Measurements from ENCODE around the gene CEP57.

Gene CEP57

DNA sequence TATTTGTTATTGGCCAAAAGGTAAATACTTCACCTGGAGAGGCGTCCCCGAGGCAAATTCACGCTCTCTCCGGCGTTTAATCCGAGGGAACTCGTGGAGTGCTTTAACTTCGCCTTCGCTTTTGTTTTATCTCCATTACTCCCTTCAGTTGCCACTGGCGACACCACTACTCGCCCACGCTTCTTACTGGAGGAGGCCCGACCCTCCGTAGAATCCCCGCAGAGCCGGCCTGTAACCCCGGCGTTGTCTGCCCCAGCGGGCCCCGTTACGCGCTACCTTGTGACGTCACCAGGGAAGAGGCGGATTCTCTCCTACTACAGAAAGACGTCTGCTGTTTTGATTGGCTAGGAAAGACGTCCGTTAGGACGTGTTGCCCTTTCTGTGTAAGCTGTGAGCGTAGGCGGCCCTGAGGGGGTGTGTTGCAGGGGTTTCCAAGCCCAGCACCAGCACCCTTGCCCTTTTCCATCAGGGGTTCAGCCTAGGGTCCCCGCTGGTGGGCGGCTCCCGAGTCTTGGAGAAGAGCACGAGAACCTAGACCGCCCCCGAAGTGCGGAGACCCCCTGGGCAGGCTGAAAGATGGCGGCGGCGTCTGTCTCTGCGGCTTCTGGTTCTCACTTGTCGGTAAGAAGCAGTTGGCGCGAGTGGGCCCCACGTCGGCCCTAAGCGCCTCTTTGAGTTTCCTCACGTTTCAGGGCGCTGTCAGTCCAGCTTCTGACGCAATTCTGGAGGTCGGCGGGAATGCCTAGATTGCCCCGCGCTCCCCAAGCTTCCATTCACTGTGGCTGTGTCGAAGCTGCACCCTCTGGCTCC is at the start of gene CEP57:
Gene CEP57 (plus strand): TSS at position 376 of the 810 bp plus-strand sequence. CDS start 201 bp downstream, at position 577.
- FAIRE-seq (peak; percentile 83), DNase-seq (ENCODE audit: insufficient read length, low spot score) (peak; percentile 97)

DNA sequence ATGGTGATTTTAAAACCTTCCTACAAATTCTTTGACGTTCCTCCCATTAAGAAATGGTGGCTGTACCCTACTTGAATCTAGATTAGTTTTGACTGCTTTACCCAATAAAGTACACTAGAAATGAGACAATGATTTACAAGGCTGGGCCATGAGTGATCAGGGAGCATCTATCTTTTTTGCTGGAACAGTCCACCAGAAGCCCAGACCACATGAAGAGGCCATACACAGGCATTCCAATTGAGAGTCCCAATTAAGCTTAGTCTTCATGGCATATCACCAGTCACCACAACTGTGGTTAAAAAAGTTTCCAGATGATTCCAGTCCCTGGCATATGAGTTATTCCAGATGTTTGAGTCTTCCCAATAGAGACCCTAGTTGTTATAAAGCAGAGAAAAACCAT is 40.2 kb upstream of the CEP57 start:
- DNase-seq (ENCODE audit: insufficient read length, low spot score): no peak
- FAIRE-seq: no peak

DNA sequence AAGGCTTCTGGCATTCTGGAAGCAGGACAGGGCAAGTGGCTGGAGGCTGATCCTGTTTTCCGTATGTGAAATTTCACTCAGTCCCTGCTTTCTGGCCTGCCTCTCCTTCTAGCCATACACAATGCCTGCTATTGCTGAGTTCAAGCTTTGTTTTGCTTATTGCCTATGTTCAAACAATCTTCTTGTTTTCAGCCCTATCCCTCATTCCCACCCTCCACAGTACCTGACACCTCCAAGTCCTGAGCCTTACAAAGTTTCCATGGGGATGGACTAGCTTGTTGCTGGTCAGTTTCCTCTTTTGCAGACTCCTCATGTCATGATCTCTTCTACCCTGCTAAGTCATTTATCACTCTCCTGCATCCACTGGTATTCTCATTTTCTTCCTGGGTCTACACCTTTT is 38.8 kb upstream of the CEP57 start:
- FAIRE-seq (no peak), DNase-seq (ENCODE audit: insufficient read length, low spot score) (no peak)

DNA sequence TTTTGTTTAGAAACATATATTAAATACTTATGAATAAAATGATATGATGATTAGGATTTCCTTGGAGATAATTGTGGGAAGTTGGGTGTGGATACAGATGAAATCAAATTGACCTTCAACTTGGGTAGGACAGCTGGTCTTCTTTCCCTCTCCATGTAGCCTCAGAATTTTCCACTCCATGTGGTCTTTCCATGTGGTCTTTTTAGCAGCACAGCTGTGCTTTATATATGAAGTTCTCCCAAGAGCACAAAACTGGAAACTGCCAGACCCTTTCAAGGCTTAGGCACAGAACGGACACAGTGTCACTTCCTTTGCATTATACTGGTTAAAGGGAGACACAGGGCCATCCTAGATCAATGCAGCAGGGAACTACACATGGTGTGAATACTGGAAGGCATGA is 29.4 kb upstream of the CEP57 start:
- DNase-seq (ENCODE audit: insufficient read length, low spot score) (no peak), FAIRE-seq (no peak)

DNA sequence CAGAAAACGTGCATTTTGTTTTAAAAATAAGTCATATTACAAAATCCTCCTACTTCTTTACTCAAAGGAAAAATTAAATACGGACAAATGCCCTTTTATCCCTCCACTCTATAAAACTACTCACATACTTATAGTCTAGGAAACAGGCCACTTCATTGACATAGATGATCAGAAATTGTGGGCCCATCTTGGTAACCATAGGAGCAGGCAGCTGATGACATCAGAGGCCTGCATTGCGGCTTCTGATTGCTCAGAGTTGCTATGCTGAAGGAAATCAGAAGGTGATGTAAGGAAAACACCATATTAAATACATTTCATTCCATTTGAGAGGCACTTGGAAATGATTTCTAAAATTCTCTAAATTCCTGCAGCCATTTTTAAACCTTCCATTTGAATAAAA is 27.8 kb upstream of the CEP57 start:
- DNase-seq (ENCODE audit: insufficient read length, low spot score): no peak

DNA sequence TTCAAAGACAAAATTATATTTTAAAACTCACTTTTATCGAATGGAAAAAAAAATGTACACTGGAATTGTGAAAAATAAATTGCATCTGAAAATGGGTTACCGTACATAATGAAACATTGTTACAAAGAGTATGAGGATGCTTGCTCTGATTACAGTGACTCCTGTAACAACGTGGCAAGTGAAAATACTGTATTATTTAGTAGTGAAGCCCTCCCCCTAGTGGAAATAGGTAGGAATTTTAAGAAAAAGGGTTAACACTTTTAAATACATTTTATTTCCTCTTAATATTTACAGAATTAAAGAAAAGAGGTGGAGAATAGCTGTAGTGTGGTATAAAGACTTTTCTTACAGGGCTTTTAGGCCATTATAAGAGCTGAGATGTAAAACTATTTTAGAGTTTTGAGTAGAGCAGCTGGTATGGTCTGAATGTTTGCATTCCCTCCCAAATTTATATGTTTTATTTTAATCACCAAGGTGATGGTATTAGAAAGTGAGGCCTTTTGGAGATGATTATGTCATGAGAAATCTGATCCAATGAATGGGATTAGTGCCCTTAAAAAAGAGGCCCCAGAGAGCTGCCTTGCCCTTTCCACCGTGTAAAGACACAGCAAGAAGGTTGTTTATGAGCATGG is 25.9 kb upstream of the CEP57 start:
- DNase-seq (ENCODE audit: insufficient read length, low spot score): peak; percentile 51
- FAIRE-seq: peak; percentile 69

More for the DNA sequence above, 27.8 kb upstream of the CEP57 start:
- no peak for FAIRE-seq

DNA sequence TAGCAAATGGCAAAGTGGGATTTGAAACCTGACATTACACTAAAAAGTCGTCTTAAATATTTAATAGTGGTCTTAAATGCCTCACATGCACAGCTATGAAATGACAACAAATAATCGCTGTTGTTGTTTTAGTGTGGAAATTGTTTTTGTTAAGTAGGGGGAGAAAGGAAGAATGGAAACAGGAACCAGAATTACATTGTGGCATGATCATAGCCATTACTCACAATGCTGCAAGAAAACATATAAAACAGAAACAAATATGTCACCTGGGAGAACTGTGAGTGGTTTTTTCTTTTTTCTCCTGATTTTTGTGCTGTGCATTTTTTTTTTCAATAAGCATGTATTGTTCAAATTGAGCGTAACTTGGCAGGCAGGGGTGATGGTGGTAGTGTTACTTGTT is 23.6 kb upstream of the CEP57 start:
- FAIRE-seq (no peak), DNase-seq (ENCODE audit: insufficient read length, low spot score) (no peak)

DNA sequence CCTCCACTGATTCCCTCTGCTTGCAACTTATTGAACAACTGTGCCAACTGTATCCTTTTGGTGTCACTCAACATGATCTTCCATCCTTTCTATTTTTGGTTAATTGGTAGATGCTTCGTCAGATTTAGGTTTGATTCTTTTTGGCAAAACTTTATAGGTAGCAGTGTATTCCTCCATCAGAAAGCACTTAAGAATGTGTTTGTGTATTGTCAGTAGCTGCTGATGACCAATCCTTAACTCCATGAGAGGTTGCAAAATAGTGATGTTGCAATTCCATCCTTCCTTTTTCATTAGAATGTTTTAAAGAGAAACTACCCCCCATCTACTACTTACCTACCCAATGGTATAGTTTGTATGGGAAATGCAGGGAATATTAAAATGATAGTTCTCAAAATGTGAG is 22.8 kb upstream of the CEP57 start:
- no peak for DNase-seq (ENCODE audit: insufficient read length, low spot score)
- FAIRE-seq: no peak

DNA sequence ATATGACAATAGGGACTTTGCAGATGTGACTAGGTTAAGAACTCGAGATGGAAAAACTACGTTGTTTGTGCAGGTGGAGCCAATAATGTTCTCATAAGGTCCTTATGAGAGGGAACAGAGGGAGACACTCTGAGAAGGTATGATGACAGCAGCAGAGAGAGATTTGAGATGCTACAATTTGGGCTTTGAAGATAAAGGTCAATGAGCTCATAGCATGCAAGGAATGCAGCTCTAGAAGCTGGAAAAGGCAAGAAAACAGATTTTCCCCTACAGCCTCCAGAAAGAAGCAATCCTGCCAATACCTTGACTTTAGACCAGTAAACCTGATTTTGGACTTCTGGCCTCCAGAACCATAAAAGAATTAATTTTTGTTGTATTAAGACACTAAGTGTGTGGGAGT is 21.8 kb upstream of the CEP57 start:
- DNase-seq (ENCODE audit: insufficient read length, low spot score): no peak
- no peak for FAIRE-seq

DNA sequence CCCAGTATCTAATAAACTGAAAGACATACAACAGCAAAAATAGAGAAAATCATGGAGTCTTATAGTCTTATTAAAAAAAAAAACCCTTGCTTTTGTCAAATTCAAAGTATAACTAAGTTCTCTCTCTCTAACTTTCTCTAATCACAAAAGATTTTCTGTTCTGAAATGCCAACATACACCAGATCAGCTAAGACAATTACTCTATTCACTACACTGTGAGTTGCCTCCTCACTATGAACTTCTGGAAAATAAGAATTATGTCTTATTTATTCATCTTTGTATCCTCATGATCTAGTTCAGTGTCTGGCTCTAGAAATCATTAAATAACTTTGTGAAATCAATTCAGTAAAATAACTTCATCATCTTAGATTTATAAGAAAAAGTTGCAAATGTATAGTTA is 13.4 kb upstream of the CEP57 start:
- FAIRE-seq (no peak), DNase-seq (ENCODE audit: insufficient read length, low spot score) (no peak)

DNA sequence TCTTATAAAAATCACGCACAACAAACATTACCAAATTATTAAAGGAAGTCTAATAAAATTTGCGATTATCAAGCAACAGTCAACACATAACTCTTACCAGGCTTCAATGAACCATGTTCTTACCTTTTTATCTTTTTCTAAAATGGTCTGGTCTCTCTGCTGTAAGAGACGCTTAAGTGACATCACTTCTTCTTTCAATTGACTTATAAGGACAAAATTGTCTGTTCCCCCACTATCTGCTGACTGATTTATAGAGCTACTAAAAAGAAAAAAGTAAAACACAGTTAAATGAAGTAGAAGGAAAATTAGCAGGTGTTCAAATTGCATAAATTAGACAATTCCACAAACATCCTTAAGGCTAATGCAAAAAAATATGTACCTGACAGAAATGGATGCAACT is 11.6 kb upstream of the CEP57 start:
- no peak for DNase-seq (ENCODE audit: insufficient read length, low spot score)
- FAIRE-seq: no peak

DNA sequence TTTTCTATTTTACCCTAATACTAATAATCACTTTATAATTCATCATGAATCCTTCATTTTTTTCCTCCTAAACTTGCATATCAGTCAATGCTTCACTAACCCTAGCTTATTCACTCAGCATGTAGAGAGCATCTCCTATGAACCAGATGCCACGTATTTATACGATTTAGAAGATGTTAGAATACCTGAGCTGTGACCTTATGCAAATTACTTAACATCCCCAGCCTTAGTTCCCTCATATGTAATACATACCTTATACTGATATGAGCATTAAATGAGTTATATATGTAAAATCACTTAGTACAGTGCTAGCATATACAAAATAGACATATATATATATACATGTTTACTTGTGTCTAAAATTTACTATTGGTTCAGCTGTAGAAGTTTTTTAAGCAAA is 9.8 kb upstream of the CEP57 start:
- FAIRE-seq (no peak), DNase-seq (ENCODE audit: insufficient read length, low spot score) (no peak)

DNA sequence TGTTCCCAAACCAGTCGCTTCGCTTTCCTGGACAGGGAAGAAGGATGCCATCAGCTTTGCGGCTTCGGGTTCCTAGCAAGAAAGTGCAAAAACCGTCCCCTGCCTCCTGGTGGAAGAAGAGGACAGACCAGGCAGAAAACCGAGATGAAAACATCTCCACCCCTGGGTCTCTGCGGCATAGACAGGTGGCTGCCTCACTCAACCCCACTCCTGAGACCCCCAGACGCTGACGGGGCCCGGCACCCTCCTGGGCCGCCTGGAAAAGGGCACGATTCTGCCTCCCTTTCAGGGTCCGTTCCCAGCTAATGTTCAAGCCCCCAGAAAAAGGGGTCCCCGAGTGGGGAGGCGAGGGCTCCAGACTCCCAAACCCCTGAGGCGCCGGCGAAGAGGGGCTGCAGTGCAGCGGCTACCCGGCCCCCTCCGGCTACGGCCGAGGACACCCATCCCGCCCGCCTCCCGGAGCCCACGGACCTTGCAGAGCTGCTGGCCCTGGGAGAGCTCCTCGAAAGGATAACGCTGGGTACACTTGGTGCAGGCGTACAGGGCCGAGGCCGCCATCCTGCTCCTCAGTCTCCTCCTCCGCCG is 1.3 kb upstream of the CEP57 start:
- peak; percentile 15 for DNase-seq (ENCODE audit: insufficient read length, low spot score)
- no peak for FAIRE-seq

DNA sequence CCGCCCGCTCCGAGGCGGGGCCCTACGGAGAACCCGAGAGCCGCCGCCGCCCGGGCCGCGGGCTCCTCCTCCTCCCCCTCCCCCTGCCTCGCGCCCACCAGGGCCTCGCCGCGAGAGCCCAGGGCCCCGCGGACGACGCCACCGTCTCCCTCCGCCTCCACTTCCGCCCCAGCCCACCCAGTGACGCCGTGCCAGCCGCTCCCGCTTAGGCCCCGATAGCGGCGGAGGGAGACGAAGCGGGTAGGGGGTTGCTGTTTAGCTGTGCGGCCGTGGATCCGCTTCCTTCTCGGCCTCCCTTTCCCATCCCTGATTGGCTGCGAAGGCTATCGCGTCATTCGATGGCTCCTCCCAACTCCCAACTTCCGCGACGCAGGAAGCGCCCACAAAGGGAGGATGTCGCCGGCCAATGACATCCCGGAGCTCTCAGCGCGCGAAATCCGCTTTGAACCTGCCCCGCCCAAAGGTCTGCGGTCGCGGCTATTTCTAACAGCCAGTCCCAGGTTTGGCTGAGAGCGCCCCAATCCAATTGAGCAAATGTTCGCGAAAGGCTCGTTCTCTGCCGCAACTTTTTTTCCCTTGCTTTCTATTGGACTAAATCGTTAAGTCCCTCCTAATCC is 684 bp upstream of the CEP57 start, which contains the start of gene FAM76B:
Gene FAM76B (minus strand): TSS at position 277 of the 617 bp plus-strand sequence. CDS start 304 bp downstream, outside the sequence.
- FAIRE-seq (peak; percentile 99), DNase-seq (ENCODE audit: insufficient read length, low spot score) (peak; percentile 90)

DNA sequence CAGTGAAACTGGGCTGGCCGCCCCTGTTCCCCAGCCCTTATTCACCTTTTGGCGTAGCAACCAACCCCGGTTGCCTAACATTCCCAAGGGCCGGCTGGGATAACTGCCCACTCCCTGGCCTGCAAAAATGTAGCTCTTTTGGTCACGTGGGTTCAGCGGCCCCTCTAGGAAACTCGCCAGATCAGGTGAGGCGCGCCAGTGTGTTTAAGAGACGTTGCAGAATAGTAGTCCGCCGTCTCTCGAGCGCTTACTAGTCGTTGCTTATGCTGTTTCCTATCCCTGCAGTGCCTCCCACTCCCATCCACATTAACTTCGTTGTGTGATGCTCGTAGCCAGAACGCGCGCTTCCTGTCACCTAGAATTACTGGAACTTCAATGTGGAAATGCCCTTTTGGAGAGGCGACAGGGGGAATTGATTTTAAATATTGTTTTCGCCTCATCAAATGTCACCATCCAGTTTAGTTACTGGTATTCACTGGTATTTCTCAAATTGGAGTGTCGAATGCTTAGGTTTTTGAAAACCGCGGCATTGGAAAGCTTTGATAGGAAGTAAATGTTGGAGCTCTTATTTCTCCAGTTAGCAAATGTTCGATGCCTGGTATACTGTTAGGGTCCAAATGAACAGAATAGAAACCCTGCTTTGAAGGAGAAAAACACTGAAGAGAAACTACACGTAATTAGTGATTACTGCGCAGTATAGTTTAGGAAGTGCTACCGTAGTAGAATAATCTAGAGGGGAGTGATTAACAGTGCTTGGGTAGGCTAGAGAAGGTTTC is 823 bp downstream of the CEP57 start:
- DNase-seq (ENCODE audit: insufficient read length, low spot score): peak; percentile 37

DNA sequence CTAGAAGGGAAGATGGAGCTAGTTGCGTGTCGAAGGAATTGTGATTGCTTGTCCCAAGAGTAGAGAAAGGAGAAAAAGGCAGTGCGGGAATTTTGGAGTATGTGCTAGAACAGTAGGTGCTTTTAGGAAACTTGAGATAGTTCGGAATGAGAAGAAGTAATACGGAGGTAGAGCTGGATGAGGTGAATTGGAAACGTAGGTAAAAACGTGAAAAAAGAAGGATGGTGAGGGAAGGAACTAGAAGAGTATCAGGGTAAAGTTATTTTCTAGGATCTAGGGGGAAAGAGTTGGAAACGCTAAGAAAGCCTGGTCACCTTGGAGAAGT is 1.4 kb downstream of the CEP57 start:
- FAIRE-seq: no peak
- no peak for DNase-seq (ENCODE audit: insufficient read length, low spot score)

More for the DNA sequence above, 823 bp downstream of the CEP57 start:
- no peak for FAIRE-seq

DNA sequence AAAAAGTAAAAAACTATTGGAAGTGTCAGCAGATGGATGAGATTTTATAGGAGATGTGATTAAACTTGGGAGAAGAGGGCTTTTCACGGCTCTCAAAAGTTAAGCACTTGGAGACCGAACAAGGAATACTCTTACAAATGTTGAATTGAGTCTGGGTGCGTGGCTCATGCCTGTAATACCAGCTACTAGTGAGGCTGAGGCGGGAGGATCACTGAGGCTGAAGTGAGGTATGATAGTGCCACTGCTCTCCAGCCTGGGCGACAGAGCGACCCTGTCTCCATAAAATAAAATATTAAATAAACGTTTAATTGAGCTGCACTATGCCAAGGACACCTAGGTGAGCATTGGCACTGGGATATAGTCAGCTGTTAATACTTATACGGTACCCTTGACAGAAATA is 1.9 kb downstream of the CEP57 start:
- DNase-seq (ENCODE audit: insufficient read length, low spot score): no peak
- FAIRE-seq: no peak

DNA sequence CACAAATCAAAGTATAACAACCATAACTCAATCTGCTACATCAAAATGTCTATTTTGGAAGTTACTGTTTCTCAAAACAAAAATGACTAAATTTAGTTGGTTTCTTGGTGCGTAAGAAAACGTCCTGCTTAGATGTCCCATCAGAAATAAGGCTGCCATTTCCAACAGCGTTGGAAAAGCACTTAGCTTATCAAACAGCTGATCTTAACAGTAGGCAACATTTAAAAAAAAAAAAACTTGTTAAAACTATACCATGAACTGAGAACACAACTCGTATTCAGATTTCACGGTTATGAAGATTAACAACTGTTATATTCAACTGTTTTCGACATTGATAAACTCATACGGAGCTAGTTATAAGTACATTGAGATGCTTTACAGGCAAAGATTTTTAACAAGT is 2.4 kb downstream of the CEP57 start:
- no peak for FAIRE-seq
- DNase-seq (ENCODE audit: insufficient read length, low spot score): no peak

DNA sequence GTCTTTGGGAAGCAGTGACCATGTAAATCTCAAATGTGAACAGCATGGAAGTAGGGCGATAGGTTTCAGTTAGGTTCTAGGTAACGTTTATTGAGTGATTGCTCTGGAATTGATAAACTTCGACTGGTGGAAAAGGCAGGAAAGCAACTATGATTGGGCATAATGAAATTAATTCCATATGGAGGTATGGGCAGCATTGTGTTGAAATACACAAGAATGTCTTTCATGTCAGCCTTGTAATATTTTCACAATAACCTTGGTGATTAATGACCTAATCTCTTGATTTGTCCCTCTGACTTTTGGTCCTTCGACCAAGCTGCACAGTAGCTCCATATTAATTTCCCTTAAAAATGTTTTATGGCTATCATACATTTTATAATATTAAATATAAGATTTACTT is 2.8 kb downstream of the CEP57 start:
- FAIRE-seq: no peak
- no peak for DNase-seq (ENCODE audit: insufficient read length, low spot score)

DNA sequence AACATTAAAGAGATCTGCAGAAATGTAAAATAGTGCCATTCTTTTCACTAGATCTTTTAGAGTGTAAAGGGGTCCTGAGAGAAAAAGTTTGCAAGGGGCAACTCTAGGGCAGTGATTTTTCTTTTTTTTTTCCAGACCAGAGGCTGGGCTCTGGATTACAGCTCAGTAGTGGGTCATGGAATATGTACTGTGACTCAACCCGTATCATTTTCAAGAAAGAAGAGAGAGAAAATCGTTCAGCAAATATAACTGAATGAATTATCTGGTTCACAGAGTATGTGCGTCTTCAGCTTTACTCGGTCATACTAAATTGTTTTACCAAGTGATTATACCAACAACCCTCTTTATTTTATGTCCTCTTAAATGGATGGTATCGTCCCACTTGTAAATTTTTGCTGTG is 3.8 kb downstream of the CEP57 start:
- DNase-seq (ENCODE audit: insufficient read length, low spot score) (no peak), FAIRE-seq (no peak)
